HG03103 (cell line): Measurements from ENCODE around the gene GPHA2.

Experiments
- ATAC-seq: cut with Tn5 transposase; IDR thresholded peaks from one replicate; pipeline ENCODE4 v1.9.1; 2021; ENCODE audit warnings: low read depth; ENCODE audit not compliant: unreplicated experiment

Gene GPHA2

DNA sequence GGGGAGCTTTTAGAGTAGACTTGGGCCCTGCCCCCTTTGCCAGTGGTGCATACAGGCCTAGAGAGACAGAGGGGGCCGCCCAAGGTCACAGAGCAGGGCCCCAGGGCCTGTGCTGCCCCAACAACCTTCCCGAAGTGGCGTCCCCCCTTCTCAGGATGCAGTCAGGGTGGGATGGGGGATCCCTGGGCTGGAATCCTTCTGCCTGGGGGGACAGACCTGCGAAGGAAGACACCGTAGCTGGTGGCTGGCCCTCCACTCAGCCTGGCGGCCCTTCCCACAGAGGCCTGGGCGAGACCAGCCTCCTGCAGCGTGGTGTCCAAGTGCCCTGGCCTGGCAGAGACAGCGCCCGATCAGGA lies 42.9 kb downstream of the GPHA2 start:
- ATAC-seq, result no peak

DNA sequence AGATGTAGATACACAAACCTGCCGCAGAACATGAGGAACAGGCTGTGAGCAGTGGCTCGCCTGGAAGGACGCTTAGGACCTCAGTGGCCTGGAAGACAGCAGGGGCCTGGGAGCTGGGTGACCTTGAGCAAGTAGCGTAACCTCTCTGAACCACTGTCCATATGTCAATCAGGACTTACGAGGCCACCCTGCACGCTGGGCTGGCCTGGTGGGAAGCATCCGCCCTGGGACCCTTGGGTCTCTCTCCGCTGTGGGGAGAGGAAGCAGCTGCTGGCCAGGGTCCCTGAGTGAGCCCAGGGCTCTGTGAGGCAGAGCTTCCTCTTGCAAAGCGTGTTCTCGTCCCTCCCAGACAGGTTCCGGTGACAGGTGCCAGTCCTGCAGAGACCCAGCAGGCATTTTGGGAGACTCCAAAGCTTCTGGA lies 43.3 kb downstream of the GPHA2 start:
- no peak for ATAC-seq

- ATAC-seq, result no peak
Measured at GRCh38 chr11:64891880-64892279, 43.8 kb downstream of the GPHA2 start.

GRCh38 chr11:64891215-64891848 lies 44.4 kb downstream of the GPHA2 start:
- ATAC-seq, result no peak

DNA sequence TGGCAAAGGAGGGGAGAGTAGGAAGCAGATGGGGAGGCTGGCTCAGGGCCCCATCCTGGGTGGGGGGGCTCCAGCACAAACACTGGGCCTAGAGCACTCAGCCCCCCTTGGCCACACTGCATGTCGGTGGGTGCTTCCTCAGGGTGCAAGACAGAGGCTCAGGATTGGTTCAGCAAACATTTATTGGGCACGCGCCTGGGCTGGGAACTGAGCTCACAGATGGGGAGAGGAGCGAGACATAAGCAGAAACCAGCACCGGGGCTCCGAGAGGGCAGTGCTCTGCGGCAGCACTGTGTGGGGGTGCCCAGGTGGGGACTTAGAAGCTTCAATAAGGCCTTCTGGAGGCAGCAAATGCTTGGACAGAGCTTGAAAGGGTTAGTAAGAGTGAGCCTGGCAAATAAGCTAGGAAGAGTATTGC lies 45.2 kb downstream of the GPHA2 start:
- ATAC-seq, result no peak

GRCh38 chr11:64888729-64889511 lies 46.8 kb downstream of the GPHA2 start:
- ATAC-seq, result no peak

GRCh38 chr11:64888406-64888728 lies 47.3 kb downstream of the GPHA2 start:
- ATAC-seq, result no peak

GRCh38 chr11:64887757-64888405 lies 47.8 kb downstream of the GPHA2 start:
- ATAC-seq, result peak; percentile 56

- no peak for ATAC-seq
Measured at GRCh38 chr11:64887234-64887756, 48.4 kb downstream of the GPHA2 start.

- ATAC-seq, result no peak
Measured at GRCh38 chr11:64885367-64886286, 50.1 kb downstream of the GPHA2 start.
